Measurements from ENCODE around the gene RABGGTB.
"Not testable (repeated sequence)": the region's sequence is repeated elsewhere in the genome, so short reads cannot be mapped to it uniquely, and the experiment has no call there.

The RABGGTB gene

DNA sequence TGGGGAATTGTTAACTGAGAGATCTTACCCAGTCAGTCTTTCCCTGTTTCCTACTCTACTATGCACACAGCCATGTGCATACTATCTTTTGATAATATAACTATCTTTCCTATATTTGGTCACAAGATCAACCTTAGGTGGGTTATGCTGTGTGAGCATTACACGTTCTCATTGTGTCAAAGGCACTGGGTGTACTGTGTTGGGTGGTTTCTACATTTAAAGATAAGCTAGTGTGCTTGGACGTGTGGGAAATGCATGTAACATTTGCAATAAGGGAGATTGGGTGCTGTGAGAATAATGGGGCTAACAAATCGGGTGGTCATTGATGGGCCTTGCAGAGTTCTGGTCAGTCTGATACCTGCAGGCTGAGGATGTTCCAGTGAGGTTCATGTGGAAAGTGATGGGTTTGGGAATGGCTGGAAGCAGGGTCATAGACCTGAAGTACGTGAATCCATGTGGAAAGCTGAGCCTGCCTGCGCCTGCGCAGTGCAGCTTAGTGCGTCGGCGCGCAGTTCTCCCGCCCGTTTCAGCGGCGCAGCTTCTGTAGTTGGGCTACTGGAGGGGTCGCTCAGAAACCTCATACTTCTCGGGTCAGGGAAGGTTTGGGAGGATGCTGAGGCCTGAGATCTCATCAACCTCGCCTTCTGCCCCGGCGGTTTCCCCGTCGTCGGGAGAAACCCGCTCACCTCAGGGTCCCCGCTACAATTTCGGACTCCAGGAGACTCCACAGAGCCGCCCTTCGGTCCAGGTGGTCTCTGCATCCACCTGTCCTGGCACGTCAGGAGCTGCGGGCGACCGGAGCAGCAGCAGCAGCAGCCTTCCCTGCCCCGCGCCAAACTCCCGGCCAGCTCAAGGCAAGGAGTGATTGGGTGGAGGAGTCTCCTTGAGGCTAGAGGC lies 10.6 kb downstream of the RABGGTB start, which contains the start of gene MSH4:
Gene MSH4 (plus strand): TSS at position 507 of the 897 bp plus-strand sequence. CDS start 104 bp downstream, at position 611.
- no peak for DNase-seq

DNA sequence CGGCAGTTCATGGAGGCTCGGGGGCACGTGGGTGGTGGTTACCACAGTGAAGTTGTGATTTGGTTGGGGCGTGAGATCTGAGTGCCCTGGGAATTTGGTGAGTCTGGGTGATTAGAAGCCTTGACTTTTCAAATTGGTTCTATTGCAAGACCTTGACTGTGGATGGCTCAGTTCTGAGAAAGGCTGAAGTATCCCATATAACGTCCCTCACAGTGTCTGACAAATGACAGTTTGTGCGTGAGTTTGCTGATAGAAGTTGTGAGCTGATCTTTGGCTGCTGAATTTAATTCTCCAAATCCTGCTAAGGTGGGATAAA lies 11.2 kb downstream of the RABGGTB start:
- no peak for DNase-seq

DNA sequence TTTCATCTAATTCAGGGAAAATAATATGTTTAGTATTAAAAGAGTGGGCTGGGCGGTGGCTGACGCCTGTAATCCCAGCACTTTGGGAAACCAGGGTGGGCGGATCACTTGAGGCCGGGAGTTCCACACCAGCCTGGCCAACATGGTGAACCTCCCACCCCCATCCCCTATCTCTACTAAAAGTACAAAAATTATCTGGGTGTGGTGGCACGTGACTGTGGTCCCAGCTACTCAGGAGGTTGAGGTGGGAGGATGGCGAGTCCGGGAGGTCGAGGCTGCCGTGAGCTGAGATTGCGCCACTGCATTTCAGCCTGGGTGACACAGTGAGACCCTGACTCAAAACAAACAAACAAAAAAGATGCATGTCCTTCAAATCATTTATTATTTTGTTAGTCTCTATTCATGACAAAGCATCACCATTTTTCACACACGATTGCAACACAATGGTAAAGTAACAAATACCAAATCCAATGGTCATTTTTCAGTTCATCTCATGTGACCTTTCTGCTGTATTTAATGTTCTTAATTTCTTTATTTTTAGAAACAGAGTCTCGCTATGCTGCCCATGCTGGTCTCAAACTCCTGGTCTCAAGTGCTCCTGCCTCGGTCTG lies 11.7 kb downstream of the RABGGTB start:
- no peak for DNase-seq

DNA sequence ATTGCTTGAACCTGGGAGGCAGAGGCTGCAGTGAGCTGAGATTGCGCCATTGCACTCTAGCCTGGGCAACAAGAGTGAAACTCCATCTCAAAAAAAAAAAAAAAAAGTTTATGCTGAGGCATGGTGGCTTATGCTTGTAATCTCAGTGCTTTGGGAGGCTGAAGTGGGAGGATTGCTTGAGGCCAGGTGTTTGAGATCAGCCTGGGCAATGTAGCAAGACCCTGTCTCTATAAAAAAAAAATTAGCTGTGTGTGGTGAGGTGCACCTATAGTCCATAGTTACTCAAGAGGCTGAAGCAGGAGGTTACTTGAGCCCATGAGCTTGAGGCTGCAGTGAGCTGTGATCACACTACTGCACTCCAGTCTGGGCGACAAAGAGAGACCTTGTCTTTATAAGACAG lies 15.4 kb downstream of the RABGGTB start:
- not testable (repeated sequence) for DNase-seq

DNA sequence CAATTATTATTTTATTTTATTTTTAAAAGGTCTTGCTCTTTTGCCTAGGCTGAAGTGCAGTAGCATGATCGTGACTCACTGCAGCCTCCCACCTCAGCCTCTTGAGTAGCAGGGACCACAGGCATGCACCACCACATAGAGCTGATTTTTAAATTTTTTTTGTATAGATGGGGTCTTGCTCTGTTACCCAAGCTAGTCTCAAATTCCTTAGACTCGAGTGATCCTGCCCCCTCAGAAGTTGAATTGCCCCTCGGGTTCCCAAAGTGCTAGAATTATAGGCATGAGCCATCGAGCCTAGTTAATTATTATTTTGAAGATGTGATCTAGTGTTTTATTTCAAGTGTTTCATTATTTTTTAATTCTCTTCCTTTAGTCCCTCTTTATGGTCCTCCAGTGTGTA lies 22.9 kb downstream of the RABGGTB start:
- DNase-seq: no peak

DNA sequence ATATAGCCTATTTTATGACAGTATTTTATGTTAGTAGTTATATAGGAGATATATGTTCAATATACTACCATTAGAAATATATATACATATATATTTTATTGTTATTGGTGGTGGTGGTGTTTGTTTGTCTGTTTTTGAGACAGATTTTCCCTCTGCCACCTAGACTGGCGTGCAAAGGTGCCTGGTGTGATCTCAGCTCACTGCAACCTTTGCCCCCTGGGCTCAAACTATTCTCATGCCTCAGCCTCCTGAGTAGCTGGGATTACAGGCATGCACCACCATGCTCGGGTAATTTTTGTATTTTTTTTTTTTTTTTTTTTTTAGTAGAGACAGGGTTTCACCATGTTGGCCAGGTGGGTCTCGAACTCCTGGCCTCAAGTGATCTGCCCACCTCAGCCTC lies 24.1 kb downstream of the RABGGTB start:
- not testable (repeated sequence) for DNase-seq

DNA sequence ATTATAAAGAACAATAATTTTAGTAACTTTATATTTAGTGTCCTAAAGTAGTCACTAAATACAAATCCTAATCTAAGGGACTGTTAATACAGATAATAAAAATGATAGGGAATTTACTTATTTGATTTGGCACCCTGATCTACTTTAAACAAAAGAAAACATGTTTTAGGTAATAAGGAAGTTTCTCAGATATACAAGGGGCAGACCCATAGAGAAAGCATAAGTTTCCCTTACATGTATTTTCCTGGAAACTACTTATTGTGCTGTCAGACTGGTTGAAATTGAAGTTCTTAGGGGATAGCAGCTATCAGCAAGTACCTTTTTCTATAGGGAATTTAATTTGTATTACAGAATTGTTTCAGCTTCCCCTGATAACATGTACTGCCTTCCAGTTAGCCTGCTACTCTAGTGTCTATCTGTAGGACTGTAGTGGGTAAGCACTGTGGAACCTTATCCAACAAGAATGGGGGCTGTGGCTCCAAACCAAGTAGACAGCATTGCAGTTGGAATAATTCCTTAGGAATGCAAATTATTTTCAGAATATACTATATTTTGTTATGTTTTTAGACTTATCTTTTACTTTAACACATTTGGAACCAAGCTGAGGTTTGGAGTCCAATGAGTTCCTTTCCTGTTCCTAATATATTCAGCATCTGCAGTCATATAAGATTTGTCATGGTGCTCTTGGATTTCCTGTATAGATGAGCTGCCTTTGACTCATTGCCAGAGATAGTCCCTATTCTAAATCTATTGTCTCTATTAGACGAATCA lies 25.3 kb downstream of the RABGGTB start:
- no peak for DNase-seq

DNA sequence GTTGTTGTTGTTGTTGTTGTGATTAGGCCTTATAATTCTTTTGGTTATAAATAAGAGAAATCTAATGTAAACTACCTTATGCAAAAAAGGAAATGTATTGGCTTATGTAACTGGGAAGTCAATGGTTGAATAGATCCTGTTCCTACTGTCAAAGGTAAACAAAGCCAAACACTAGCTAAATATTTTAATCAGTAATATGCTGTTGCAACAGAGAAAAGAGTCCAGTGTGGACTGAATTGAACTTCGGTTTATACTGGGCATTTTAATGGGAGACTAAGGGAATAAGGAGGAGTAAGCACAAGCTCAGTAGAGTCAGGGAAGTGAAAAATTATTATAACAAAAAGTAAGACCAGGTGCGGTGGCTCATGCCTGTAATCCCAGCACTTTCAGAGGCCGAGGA lies 26.0 kb downstream of the RABGGTB start:
- DNase-seq: no peak

DNA sequence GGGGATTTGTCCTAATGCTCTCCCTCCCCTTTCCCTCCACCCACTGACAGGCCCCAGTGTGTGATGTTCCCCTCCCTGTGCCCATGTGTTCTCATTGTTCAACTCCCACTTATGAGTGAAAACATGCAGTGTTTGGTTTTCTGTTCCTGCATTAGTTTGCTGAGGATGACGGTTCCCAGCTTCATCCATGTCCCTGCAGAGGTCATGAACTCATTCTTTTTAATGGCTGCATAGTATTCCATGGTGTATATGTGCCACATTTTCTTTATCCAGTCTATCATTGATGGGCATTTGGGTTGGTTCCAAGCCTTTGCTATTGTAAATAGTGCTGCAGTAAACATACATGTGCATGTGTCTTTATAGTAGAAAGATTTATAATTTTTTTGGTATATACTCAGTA lies 37.5 kb downstream of the RABGGTB start:
- DNase-seq: not testable (repeated sequence)

DNA sequence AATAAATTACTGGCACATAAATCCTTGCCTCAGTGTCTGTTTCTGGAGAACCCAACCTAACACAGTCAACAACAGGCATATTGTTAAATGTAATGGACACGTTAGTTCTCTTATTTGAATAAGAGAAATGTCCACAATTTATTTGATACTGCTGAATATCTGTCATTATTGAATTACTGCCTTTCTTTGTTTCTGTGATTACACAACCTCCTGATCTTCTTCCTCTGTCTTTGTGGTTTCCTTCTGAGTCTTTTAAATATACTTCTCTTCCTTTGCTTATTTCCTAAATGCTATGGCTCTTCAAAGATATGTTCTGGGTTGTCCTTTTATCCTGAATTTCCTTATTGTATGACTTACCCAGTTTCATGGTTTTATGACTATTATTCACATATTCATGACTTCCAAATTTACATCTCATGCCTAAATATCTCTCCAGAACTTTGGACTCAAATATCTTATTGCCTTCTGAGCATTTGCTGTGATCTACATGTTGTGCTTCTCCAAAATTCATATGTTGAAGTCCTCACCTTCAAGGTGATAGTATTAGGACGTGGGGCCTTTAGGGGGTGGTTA lies 50.6 kb downstream of the RABGGTB start:
- no peak for DNase-seq

DNA sequence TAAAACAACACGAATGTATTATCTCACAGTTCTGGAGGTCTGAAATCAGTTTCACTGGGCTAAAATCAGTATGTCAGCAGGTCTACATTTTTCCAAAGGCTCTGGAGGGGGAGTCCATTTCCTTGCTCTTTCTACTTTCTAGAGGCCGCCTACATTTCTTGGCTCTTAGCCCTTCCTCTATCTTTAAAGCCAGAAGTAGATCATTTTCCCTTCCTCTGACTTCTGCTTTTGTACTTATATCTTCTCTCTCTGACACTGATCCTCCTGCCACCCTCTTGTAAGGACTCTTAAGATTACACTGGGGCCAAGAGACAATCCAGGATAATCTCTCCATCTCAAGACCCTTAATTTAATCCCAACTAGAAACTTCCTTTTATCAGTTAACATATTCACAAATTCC lies 52.0 kb downstream of the RABGGTB start:
- DNase-seq: no peak

DNA sequence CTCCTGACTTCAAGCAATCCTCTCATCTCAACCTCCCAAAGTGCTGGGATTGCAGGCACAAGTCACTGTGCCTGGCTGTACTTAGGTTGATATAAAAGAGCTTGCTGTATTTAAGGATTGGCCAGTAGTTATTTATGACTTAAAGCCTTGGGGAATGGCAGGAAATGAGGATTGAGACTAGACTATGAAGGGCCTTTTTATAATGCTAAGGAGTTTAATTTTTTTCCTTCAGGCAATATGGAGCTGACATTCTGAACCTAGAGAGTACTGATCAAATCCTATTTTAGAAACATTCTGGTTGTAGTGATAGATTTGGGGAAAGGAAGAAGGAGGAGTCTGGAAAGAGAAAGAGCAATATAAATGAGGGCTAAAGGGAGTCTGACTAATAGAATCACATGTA lies 55.4 kb downstream of the RABGGTB start:
- no peak for DNase-seq
